H9 (cell line): ENCODE results near the gene MAML3. TPM values are rescaled to one million over a fixed set of nuclear protein-coding genes. Genes with fewer than 3 reads are reported as not detected.
A peak's percentile ranks its signal among the peaks of the same experiment; 100 is the strongest.

Source experiments
- DNase-seq: peaks from one replicate; pipeline ENCODE4 v3.0.0-alpha.2; 2017
- H2AFZ ChIP-seq: one replicate; pipeline ENCODE4 v1.6.1; 2013; ENCODE audit warnings: mild to moderate bottlenecking, low read length, control low read depth, moderate library complexity
- H2AK5ac ChIP-seq: 2 replicates; pipeline ENCODE4 v1.6.1; 2013; ENCODE audit warnings: low read length, control low read depth, mixed read lengths; ENCODE audit not compliant: insufficient read length
- H2BK120ac ChIP-seq: one replicate; pipeline ENCODE4 v1.6.1; 2013; ENCODE audit warnings: low read depth, mild to moderate bottlenecking, low read length, control low read depth, inconsistent platforms; ENCODE audit not compliant: poor library complexity, severe bottlenecking
- H2BK12ac ChIP-seq: 2 replicates; pipeline ENCODE4 v1.6.1; 2013; ENCODE audit warnings: low read length, control low read depth, mixed read lengths, low read depth; ENCODE audit not compliant: insufficient read length
- H2BK15ac ChIP-seq: 2 replicates; pipeline ENCODE4 v1.6.1; 2013; ENCODE audit warnings: low read depth, low read length, control low read depth
- H2BK20ac ChIP-seq: one replicate; pipeline ENCODE4 v1.6.1; 2013; ENCODE audit warnings: low read depth, mild to moderate bottlenecking, low read length, control low read depth, inconsistent platforms; ENCODE audit not compliant: poor library complexity, severe bottlenecking
- H2BK5ac ChIP-seq: 2 replicates; pipeline ENCODE4 v1.6.1; 2013; ENCODE audit warnings: low read length, control low read depth, mixed read lengths; ENCODE audit not compliant: insufficient read length
- H3K14ac ChIP-seq: 2 replicates; pipeline ENCODE4 v1.6.1; 2013; ENCODE audit warnings: low read length, control low read depth; ENCODE audit not compliant: insufficient read depth
- H3K18ac ChIP-seq: 2 replicates; pipeline ENCODE4 v1.6.1; 2013; ENCODE audit warnings: low read depth, mild to moderate bottlenecking, mixed read lengths, low read length, control low read depth; ENCODE audit not compliant: insufficient read length
- H3K23ac ChIP-seq: 2 replicates; pipeline ENCODE4 v1.6.1; 2013; ENCODE audit warnings: low read length, control low read depth, mixed read lengths, low read depth; ENCODE audit not compliant: insufficient read length
- H3K23me2 ChIP-seq: 2 replicates; pipeline ENCODE4 v1.6.1; 2013; ENCODE audit warnings: low read depth, mild to moderate bottlenecking, mixed read lengths, low read length, control low read depth; ENCODE audit not compliant: insufficient read length, poor library complexity, severe bottlenecking
- H3K27ac ChIP-seq: 2 replicates; pipeline ENCODE4 v1.5.1; 2013; ENCODE audit warnings: low read length, control low read depth, mixed read lengths, low read depth; ENCODE audit not compliant: insufficient read length
- H3K27me3 ChIP-seq: 2 replicates; pipeline ENCODE4 v1.6.1; 2013; ENCODE audit warnings: low read length, control low read depth, inconsistent platforms; ENCODE audit not compliant: insufficient read depth
- H3K4ac ChIP-seq: 2 replicates; pipeline ENCODE4 v1.6.1; 2013; ENCODE audit warnings: low read depth, mild to moderate bottlenecking, control low read depth, inconsistent platforms, low read length, moderate library complexity
- H3K4me1 ChIP-seq: 2 replicates; pipeline ENCODE4 v1.6.1; 2013; ENCODE audit warnings: low read length, control low read depth, inconsistent platforms; ENCODE audit not compliant: insufficient read depth
- H3K4me2 ChIP-seq: 2 replicates; pipeline ENCODE4 v1.6.1; 2013; ENCODE audit warnings: low read length, control low read depth, mixed read lengths; ENCODE audit not compliant: insufficient read length, insufficient read depth
- H3K56ac ChIP-seq: 2 replicates; pipeline ENCODE4 v1.6.1; 2013; ENCODE audit warnings: low read depth, mild to moderate bottlenecking, mixed read lengths, low read length, control low read depth; ENCODE audit not compliant: insufficient read length
- H3K79me1 ChIP-seq: 2 replicates; pipeline ENCODE4 v1.6.1; 2013; ENCODE audit warnings: low read depth, mild to moderate bottlenecking, moderate library complexity, low read length, control low read depth, inconsistent platforms; ENCODE audit not compliant: insufficient read depth, poor library complexity, severe bottlenecking
- H3K79me2 ChIP-seq: 2 replicates; pipeline ENCODE4 v1.6.1; 2013; ENCODE audit warnings: low read length, control low read depth, inconsistent platforms; ENCODE audit not compliant: insufficient read depth
- H3K9ac ChIP-seq: 2 replicates; pipeline ENCODE4 v1.6.1; 2013; ENCODE audit warnings: low read length, control low read depth, mixed read lengths; ENCODE audit not compliant: insufficient read length; ENCODE audit errors: extremely low read depth
- H3K9me3 ChIP-seq: one replicate; pipeline ENCODE4 v1.6.1; 2013; ENCODE audit warnings: low read depth, low read length, inconsistent platforms; ENCODE audit not compliant: control insufficient read depth
- H3T11ph ChIP-seq: one replicate; pipeline ENCODE4 v1.6.1; 2013; ENCODE audit warnings: mild to moderate bottlenecking, low read length, control low read depth, inconsistent platforms
- H4K20me1 ChIP-seq: one replicate; pipeline ENCODE4 v1.6.1; 2013; ENCODE audit not compliant: control insufficient read depth, insufficient read length, insufficient read depth
- H4K5ac ChIP-seq: 2 replicates; pipeline ENCODE4 v1.6.1; 2013; ENCODE audit warnings: low read depth, mild to moderate bottlenecking, mixed read lengths, low read length, control low read depth; ENCODE audit not compliant: insufficient read length
- H4K8ac ChIP-seq: replicated peaks from 2 replicates; pipeline ENCODE4 v1.6.1; 2013; ENCODE audit warnings: low read length, control low read depth, mixed read lengths, low read depth; ENCODE audit not compliant: insufficient read length
- H4K91ac ChIP-seq: 2 replicates; pipeline ENCODE4 v1.6.1; 2013; ENCODE audit warnings: low read depth, mild to moderate bottlenecking, moderate library complexity, mixed read lengths, low read length, control low read depth; ENCODE audit not compliant: insufficient read length
- H3K27ac Mint-ChIP-seq, 3 experiments: 2 replicates in 2 of 3; 3 replicates in 1 of 3; pipeline ENCODE4 v1.8.0; 2020 to 2021; ENCODE audit warnings: mixed read lengths in 3 of 3, mild to moderate bottlenecking in 1 of 3, moderate library complexity in 1 of 3
- H3K27me3 Mint-ChIP-seq: 2 replicates; pipeline ENCODE4 v1.8.0; 2021; ENCODE audit warnings: low read depth, mild to moderate bottlenecking, moderate library complexity, mixed read lengths
- H3K36me3 Mint-ChIP-seq, 3 experiments: 2 replicates in 2 of 3; 3 replicates in 1 of 3; pipeline ENCODE4 v1.8.0; 2020 to 2021; ENCODE audit warnings: low read depth in 3 of 3, mixed read lengths in 3 of 3; ENCODE audit not compliant: insufficient read depth in 1 of 3
- H3K4me1 Mint-ChIP-seq, 2 experiments: 2 replicates each; pipeline ENCODE4 v1.8.0; 2020; ENCODE audit warnings: mixed read lengths in 2 of 2
- H3K4me3 Mint-ChIP-seq, 2 experiments: 2 replicates in 1 of 2; 3 replicates in 1 of 2; pipeline ENCODE4 v1.8.0; 2020 to 2021; ENCODE audit warnings: mild to moderate bottlenecking in 2 of 2, mixed read lengths in 2 of 2, moderate library complexity in 1 of 2
- H3K9me3 Mint-ChIP-seq, 2 experiments: 2 replicates in 1 of 2; 3 replicates in 1 of 2; pipeline ENCODE4 v1.8.0; 2020; ENCODE audit warnings: mild to moderate bottlenecking in 2 of 2, mixed read lengths in 2 of 2, moderate library complexity in 1 of 2
- WGBS: extraction: QIAGEN DNeasy Blood & Tissue Kit; methylation state at CpG from one replicate; pipeline ENCODE4 v1.1.7; 2013; ENCODE audit warnings: missing lambda C conversion rate, low lambda C conversion rate, mixed read lengths; ENCODE audit not compliant: insufficient read length; ENCODE audit errors: extremely low coverage; 5-methylcytosine and 5-hydroxymethylcytosine counted together
- total RNA-seq: library from RNA; stranded (reverse); gene quantifications from 2 replicates; pipeline ENCODE4 v1.2.1, GENCODE V29; 2021
- TF ChIP-seq, protein P1 (sequence below): fragments of 200-600 bp; sonication (generic); conservative IDR thresholded peaks from 3 replicates; pipeline ENCODE4 v1.8.0; 2021; ENCODE audit warnings: antibody characterized with exemption, mild to moderate bottlenecking

MAML3 gene
- total RNA-seq, 1 experiment from 2014 or later = 3.9 TPM

DNA sequence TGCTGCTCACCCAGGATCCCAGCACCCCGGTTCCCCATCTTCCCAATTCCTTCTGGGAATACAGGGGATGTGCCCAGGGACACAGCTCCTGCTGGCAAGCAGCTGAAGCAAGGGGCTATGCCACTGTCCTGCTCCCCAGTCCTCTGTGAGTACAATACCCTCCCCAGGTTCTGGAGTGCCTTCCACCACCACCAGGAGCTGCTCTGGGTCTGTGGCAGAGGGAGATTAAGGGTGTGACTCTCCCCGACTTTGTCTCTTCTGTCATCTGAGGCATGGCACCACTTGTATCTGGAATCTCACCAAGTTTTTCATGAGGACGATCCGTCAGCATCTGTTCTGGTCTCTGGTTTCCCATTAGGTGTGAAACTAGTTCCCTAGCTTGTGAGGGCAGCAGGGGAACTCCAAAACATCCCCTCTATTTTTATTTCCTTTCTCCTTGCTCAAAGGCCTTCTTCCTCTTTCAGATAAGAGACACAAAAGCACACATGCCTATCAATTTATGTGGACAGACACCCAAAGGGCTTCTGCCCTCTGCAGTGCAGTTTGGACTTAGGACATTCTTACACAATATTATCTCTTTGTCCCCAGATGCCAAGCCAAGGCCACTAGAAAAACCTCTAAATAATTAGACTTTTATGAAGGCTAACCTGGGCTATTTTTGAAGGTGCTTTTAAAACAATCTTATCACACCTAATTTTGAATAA, 461.5 kb downstream of the MAML3 start:
- Histone ChIP-seq H4K8ac (no peak overlapping the region), H3K27me3 (no peaks in the 10 kb centered on the region), H4K91ac (no peak overlapping the region), H2BK20ac (no peak overlapping the region), H2BK120ac (no peak overlapping the region), H3K4me2 (no peak overlapping the region), H2BK5ac (no peak overlapping the region), H3K79me1 (no peaks in the 10 kb centered on the region), H3K79me2 (no peaks in the 10 kb centered on the region), H2BK12ac (no peak overlapping the region), H2BK15ac (no peak overlapping the region), H2AK5ac (no peak overlapping the region), H3K4me1 (no peaks in the 10 kb centered on the region), H3K9me3 (no peaks in the 10 kb centered on the region), H3K23me2 (no peaks in the 10 kb centered on the region), H3K56ac (no peak overlapping the region), H4K20me1 (no peaks in the 10 kb centered on the region), H3K23ac (no peak overlapping the region), H3K9ac (no peak overlapping the region), H4K5ac (no peak overlapping the region), H3K18ac (no peak overlapping the region), H2AFZ (no peak overlapping the region), H3T11ph (no peak overlapping the region), H3K4ac (no peak overlapping the region), H3K14ac (no peak overlapping the region), H3K27ac (no peak overlapping the region)
- TF ChIP-seq, protein P1, sequence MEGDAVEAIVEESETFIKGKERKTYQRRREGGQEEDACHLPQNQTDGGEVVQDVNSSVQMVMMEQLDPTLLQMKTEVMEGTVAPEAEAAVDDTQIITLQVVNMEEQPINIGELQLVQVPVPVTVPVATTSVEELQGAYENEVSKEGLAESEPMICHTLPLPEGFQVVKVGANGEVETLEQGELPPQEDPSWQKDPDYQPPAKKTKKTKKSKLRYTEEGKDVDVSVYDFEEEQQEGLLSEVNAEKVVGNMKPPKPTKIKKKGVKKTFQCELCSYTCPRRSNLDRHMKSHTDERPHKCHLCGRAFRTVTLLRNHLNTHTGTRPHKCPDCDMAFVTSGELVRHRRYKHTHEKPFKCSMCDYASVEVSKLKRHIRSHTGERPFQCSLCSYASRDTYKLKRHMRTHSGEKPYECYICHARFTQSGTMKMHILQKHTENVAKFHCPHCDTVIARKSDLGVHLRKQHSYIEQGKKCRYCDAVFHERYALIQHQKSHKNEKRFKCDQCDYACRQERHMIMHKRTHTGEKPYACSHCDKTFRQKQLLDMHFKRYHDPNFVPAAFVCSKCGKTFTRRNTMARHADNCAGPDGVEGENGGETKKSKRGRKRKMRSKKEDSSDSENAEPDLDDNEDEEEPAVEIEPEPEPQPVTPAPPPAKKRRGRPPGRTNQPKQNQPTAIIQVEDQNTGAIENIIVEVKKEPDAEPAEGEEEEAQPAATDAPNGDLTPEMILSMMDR = peak; percentile 46; the same call in 2 of the 3 replicates
- WGBS = no CpG with 5 or more reads among the region's 4 CpGs
- DNase-seq = peak; percentile 38
- Mint-ChIP-seq H3K4me3 (no peak overlapping the region; a peak in 1 of 5 replicates), H3K27me3 (no peaks in the 10 kb centered on the region; the same call in 1 of the 2 replicates), H3K4me1 (no peaks in the 10 kb centered on the region), H3K9me3 (no peaks in the 10 kb centered on the region; a peak in 1 of 5 replicates), H3K36me3 (peaks cover 0 to 2% (median 0%) of the 10 kb centered on the region in 3 experiments; a peak in 2 of 7 replicates), H3K27ac (peak overlapping the region in 1 of 3 experiments; percentile 45; a peak in 1 of 7 replicates)
